Calu3 (cell line): ENCODE results near the gene HSP90AB1. TPM values are rescaled to one million over a fixed set of nuclear protein-coding genes. Genes with fewer than 3 reads are reported as not detected.

Experiments used
- BruUV-seq: library from RNA; stranded (reverse); fragments of 400-500 nt; replicated peaks from 2 replicates; lab custom pipeline; 2021; lab: Mats Ljungman, UMichigan
- CTCF ChIA-PET: fragments of 300-600 bp; sonication (Branson Sonifier 250); formaldehyde crosslinking; loops from one replicate; lab custom pipeline; 2022; ENCODE audit warnings: antibody characterized with exemption; lab: Charles Lee
- DNase-seq: peaks from one replicate; pipeline ENCODE4 v3.0.0; 2022
- H3K27ac Mint-ChIP-seq: one replicate; pipeline ENCODE4 v1.8.0; 2022; ENCODE audit warnings: mixed read lengths; ENCODE audit not compliant: unreplicated experiment
- H3K27me3 Mint-ChIP-seq: one replicate; pipeline ENCODE4 v1.8.0; 2022; ENCODE audit warnings: mixed read lengths; ENCODE audit not compliant: unreplicated experiment
- H3K36me3 Mint-ChIP-seq: one replicate; pipeline ENCODE4 v1.8.0; 2022; ENCODE audit warnings: mild to moderate bottlenecking, moderate library complexity, mixed read lengths; ENCODE audit not compliant: insufficient read depth, unreplicated experiment
- H3K4me1 Mint-ChIP-seq: one replicate; pipeline ENCODE4 v1.8.0; 2022; ENCODE audit warnings: mild to moderate bottlenecking, low read depth, mixed read lengths; ENCODE audit not compliant: unreplicated experiment
- H3K4me3 Mint-ChIP-seq: one replicate; pipeline ENCODE4 v1.8.0; 2022; ENCODE audit warnings: mild to moderate bottlenecking, low read depth, moderate library complexity, mixed read lengths; ENCODE audit not compliant: unreplicated experiment
- H3K9me3 Mint-ChIP-seq: one replicate; pipeline ENCODE4 v1.8.0; 2022; ENCODE audit warnings: low read depth, mixed read lengths; ENCODE audit not compliant: unreplicated experiment
- intact Hi-C: fragments of 100-400 bp; cut with micrococcal nuclease; formaldehyde crosslinking; loops from one replicate; pipeline ENCODE4 v1.10.0; 2022; ENCODE audit not compliant: unreplicated experiment
- total RNA-seq: library from RNA; stranded (reverse); gene quantifications from 2 replicates; pipeline ENCODE4 v1.2.3, GENCODE V29; 2022
- TF ChIP-seq, protein P1 (sequence below): fragments of 200-600 bp; IDR thresholded peaks from one replicate; pipeline ENCODE4 v1.8.0; 2022; ENCODE audit warnings: antibody characterized with exemption; ENCODE audit not compliant: unreplicated experiment

HSP90AB1 gene
- total RNA-seq, 1 experiment from 2014 or later = 2,073 TPM

DNA sequence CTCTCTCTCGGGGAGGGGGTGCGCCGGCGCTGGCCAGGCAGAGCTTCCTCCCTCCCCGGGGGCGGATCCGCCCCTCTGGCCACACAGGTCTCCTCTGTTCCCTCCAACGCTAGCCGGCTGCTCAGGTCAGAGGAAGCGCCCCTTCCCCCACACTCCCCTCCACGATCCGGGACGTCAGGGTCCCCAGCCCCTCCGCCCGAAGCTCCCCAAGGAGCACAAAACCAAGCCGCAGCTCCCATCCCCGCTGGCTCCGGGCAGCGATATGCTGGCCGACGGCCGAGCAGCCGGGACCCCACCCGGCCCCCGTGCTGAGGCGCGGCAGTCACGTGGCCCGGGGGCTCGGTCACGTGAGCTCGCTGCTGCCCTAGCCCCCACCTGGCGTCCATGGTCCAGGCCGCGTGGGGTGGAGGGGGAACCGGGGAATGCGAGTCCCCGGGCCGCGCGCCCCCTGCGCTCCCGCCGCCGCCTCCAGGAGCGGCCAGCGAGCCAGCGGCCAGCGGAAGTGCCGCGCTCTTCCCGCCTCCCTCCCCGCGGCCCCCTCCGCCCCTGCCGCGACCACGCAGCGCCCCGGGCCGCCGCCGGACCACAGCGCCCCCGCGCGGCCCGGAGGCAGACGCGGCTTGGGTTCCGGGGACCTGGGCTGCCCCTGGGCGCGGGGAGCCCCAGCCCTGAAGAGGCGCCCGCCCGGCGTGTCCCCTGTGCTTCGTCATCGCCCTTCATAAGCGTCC is 10.3 kb downstream of the HSP90AB1 start, which contains the start of gene SLC35B2:
TSS of gene SLC35B2 (minus strand) at position 504 of the 728 bp plus-strand sequence. CDS start at position 386, 118 bp downstream.
- CTCF ChIA-PET = interaction anchor here (0.6 to 1.8 kb wide), 10 partner anchors 10 to 835 kb away, joined by 3 to 14 read pairs (median 4); partner anchors contain the start of gene HSP90AB1
- peak; percentile 91 for DNase-seq
- intact Hi-C loops = no loop called here

GRCh38 chr6:44257753-44258324 is 10.9 kb downstream of the HSP90AB1 start:
- Mint-ChIP-seq H3K36me3 (peaks cover 74% of the 10 kb centered on the region), H3K4me1 (peaks cover 76% of the 10 kb centered on the region), H3K27me3 (no peaks in the 10 kb centered on the region), H3K4me3 (peak overlapping the region; percentile 86), H3K27ac (peak overlapping the region; percentile 89), H3K9me3 (no peaks in the 10 kb centered on the region)
- TF ChIP-seq, protein P1, sequence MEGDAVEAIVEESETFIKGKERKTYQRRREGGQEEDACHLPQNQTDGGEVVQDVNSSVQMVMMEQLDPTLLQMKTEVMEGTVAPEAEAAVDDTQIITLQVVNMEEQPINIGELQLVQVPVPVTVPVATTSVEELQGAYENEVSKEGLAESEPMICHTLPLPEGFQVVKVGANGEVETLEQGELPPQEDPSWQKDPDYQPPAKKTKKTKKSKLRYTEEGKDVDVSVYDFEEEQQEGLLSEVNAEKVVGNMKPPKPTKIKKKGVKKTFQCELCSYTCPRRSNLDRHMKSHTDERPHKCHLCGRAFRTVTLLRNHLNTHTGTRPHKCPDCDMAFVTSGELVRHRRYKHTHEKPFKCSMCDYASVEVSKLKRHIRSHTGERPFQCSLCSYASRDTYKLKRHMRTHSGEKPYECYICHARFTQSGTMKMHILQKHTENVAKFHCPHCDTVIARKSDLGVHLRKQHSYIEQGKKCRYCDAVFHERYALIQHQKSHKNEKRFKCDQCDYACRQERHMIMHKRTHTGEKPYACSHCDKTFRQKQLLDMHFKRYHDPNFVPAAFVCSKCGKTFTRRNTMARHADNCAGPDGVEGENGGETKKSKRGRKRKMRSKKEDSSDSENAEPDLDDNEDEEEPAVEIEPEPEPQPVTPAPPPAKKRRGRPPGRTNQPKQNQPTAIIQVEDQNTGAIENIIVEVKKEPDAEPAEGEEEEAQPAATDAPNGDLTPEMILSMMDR = no peak
- BruUV-seq = no TSS peak
- CTCF ChIA-PET = interaction anchor here (1.8 kb wide), 1 partner anchor 11 kb away, joined by 14 read pairs; the partner anchor contains the start of gene HSP90AB1
- intact Hi-C loops = no loop called here
- no peak for DNase-seq

More for the DNA sequence above, 10.3 kb downstream of the HSP90AB1 start, which contains the start of gene SLC35B2:
- H3K27ac Mint-ChIP-seq = peak within 1 kb of the TSS; percentile 89
- TF ChIP-seq, protein P1 = peak; percentile 94
- no peaks in the 10 kb centered on the region for H3K27me3 Mint-ChIP-seq
- H3K9me3 Mint-ChIP-seq = no peaks in the 10 kb centered on the region
- H3K4me3 Mint-ChIP-seq = peak within 1 kb of the TSS; percentile 86
- peaks cover 74% of the 10 kb centered on the region for H3K36me3 Mint-ChIP-seq
- peaks cover 74% of the 10 kb centered on the region for H3K4me1 Mint-ChIP-seq
- BruUV-seq = no TSS peak

DNA sequence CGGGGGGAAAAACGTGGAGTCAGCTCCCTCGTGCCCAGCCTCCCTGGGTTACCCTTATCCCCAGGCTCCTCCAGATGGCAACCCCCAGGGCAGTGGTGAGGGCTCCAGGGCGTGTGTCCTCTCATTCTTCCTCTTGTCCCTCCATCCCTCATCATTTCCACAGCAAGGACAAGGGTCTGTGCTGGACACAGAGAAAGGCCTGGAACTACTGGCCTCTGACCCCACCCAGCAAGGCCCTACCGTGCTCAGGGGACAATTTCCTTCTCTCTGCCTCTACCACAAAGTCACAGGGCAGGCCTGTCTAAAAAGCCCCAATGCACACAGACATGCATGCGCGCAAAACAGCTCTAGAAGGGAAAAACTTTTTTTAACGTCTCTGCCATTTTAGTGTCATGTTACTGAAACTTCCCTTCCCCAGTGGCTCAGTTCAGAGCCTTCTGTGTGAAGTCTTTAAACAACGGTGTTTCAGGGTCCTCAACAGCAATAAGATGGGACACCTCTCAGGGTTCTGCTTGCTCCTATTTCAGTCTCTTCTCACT is 11.5 kb downstream of the HSP90AB1 start:
- peak overlapping the region; percentile 86 for H3K4me3 Mint-ChIP-seq
- intact Hi-C loops = no loop called here
- H3K27me3 Mint-ChIP-seq = no peaks in the 10 kb centered on the region
- TF ChIP-seq, protein P1 = no peak
- H3K36me3 Mint-ChIP-seq = peaks cover 74% of the 10 kb centered on the region
- no peak for DNase-seq
- H3K27ac Mint-ChIP-seq = peak overlapping the region; percentile 89
- BruUV-seq = no TSS peak
- peaks cover 76% of the 10 kb centered on the region for H3K4me1 Mint-ChIP-seq
- no peaks in the 10 kb centered on the region for H3K9me3 Mint-ChIP-seq
- CTCF ChIA-PET = no interaction called here

- Mint-ChIP-seq H3K27me3 (no peaks in the 10 kb centered on the region), H3K27ac (peak overlapping the region; percentile 89), H3K4me3 (peak overlapping the region; percentile 86), H3K4me1 (peaks cover 78% of the 10 kb centered on the region), H3K9me3 (no peaks in the 10 kb centered on the region), H3K36me3 (peaks cover 74% of the 10 kb centered on the region)
- BruUV-seq = no TSS peak
- TF ChIP-seq, protein P1 = no peak
- intact Hi-C loops = no loop called here
- no peak for DNase-seq
- CTCF ChIA-PET = no interaction called here
Observed at GRCh38 chr6:44258921-44259320, 12.0 kb downstream of the HSP90AB1 start.
